Measurements from ENCODE around the gene IREB2. TPM values are rescaled to one million over a fixed set of nuclear protein-coding genes. Genes with fewer than 3 reads are reported as not detected.

The IREB2 gene
- total RNA-seq, 1 donor from 2014 or later, result 97.6 TPM

DNA sequence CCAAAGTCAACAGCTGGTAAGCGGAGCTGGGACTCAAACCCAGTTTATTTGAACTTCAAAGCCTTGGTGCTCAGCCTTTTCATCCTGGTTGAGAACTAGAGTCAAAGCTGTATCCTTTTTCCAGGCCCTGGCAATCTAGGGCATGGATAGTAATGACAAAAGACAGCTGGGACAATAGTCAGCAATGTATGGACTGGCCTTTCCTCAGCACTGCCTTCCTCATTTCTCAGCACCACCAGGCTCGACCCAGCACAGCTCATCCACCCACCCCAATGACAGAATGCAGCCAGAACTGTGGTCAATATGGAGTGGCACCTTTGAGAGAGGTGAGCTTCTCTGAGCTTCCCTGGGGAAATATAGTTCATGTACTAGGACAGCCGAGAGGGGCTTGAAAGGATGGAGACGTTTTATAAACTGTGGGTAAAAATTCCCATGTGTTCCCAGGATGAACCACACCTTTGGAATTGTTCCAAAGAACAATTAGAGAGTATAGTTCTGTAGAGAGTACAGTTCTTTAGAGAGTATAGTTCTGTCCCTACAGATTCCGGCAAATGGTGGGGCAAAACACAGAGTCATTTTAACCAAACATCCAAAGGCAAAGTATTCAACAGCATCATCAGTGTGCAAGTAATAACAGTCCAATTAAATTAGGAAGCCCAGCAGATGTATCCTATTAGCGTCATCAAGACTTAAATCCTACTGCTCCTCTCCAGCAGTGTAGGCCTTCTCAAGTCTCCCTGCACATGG lies 30.2 kb upstream of the IREB2 start:
- no peak for DNase-seq (ENCODE audit: low read depth, low spot score)
- Mint-ChIP-seq H3K27me3 (ENCODE audit: low read depth) (peaks cover 2% of the 10 kb centered on the region), H3K4me3 (no peak overlapping the region), H3K36me3 (ENCODE audit: low read depth) (no peaks in the 10 kb centered on the region), H3K27ac (ENCODE audit: unreplicated experiment) (no peak overlapping the region), H3K4me1 (no peaks in the 10 kb centered on the region), H3K9me3 (no peaks in the 10 kb centered on the region)
- no peak for TF ChIP-seq CTCF (conservative IDR thresholded peaks at IDR 0.05)

DNA sequence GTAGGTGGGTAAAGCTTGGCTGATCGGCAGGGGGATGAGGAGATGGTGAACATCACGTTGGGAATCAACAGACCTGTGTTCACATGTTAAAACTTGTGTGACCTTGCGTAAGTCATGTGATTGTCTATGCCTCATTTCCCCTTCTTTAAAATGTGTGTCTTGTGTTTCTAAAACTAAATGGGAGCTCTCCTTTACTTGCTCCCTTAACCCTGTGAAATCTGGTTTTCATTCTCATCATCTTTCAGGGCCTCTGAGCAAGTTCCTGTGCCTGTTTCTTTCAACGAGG lies 29.7 kb upstream of the IREB2 start:
- TF ChIP-seq CTCF (conservative IDR thresholded peaks at IDR 0.05), result no peak
- Mint-ChIP-seq H3K9me3 (no peaks in the 10 kb centered on the region), H3K4me1 (no peaks in the 10 kb centered on the region), H3K4me3 (no peak overlapping the region), H3K27ac (ENCODE audit: unreplicated experiment) (no peak overlapping the region), H3K36me3 (ENCODE audit: low read depth) (no peaks in the 10 kb centered on the region), H3K27me3 (ENCODE audit: low read depth) (peaks cover 2% of the 10 kb centered on the region)
- DNase-seq (ENCODE audit: low read depth, low spot score), result no peak

DNA sequence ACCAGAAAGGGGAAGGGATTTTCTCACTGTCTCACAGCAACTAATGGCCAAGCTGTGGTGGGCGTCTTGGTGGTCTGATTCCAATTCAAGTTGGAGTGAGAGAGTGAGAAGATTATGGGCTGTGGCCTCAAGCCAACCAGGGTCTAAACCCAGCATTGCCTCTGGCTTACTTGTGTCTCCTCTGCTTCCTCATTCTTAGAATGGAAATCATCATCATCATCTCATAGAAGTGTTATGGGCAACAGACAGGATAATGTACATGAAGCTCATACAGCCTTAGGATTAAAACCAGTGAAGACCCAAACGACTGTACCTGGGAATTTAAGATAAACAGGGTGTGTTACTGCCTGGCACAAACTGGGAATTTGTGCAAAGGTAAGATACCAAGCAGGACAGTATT lies 29.1 kb upstream of the IREB2 start:
- no peak overlapping the region for H3K4me3 Mint-ChIP-seq
- H3K36me3 Mint-ChIP-seq (ENCODE audit: low read depth), result no peaks in the 10 kb centered on the region
- no peak for TF ChIP-seq CTCF (conservative IDR thresholded peaks at IDR 0.05)
- no peaks in the 10 kb centered on the region for H3K4me1 Mint-ChIP-seq
- H3K27ac Mint-ChIP-seq (ENCODE audit: unreplicated experiment), result no peak overlapping the region
- no peaks in the 10 kb centered on the region for H3K9me3 Mint-ChIP-seq
- H3K27me3 Mint-ChIP-seq (ENCODE audit: low read depth), result peaks cover 2% of the 10 kb centered on the region
- no peak for DNase-seq (ENCODE audit: low read depth, low spot score)

DNA sequence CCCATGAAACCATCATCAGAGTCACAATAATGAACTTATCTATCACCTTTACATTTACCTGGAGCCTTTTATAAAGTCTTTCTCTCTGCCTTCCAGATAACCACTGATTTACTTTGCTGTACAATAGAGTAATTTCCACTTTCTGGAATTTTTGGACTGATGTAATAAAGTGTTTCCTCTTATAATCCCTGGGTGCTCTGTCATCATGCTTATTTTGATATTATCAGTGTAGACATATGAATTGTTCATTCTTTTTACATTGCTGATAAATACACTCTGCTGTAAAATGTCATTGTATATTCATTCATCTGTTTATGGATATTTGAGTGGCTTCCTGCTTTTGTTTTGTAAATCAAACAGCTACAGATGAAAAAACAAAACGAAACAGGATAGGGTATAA lies 27.0 kb upstream of the IREB2 start:
- DNase-seq (ENCODE audit: low read depth, low spot score), result no peak
- no peaks in the 10 kb centered on the region for H3K9me3 Mint-ChIP-seq
- H3K27ac Mint-ChIP-seq (ENCODE audit: unreplicated experiment), result no peak overlapping the region
- H3K36me3 Mint-ChIP-seq (ENCODE audit: low read depth), result no peaks in the 10 kb centered on the region
- no peak overlapping the region for H3K4me3 Mint-ChIP-seq
- no peaks in the 10 kb centered on the region for H3K4me1 Mint-ChIP-seq
- TF ChIP-seq CTCF (conservative IDR thresholded peaks at IDR 0.05), result no peak
- H3K27me3 Mint-ChIP-seq (ENCODE audit: low read depth), result peaks cover 8% of the 10 kb centered on the region

GRCh38 chr15:78414621-78415250 lies 23.3 kb upstream of the IREB2 start:
- Mint-ChIP-seq H3K9me3 (no peaks in the 10 kb centered on the region), H3K27me3 (ENCODE audit: low read depth) (peaks cover 8% of the 10 kb centered on the region), H3K36me3 (ENCODE audit: low read depth) (no peaks in the 10 kb centered on the region), H3K4me1 (peaks cover 5% of the 10 kb centered on the region), H3K4me3 (no peak overlapping the region), H3K27ac (ENCODE audit: unreplicated experiment) (no peak overlapping the region)
- TF ChIP-seq CTCF (conservative IDR thresholded peaks at IDR 0.05), result no peak
- DNase-seq (ENCODE audit: low read depth, low spot score), result no peak
